ENCODE measurements around the gene BCL6B.
"Not testable (repeated sequence)": the region's sequence is repeated elsewhere in the genome, so short reads cannot be mapped to it uniquely, and the experiment has no call there.

BCL6B gene

GRCh38 chr17:7043497-7044198 lies 20.8 kb downstream of the BCL6B start, which contains the start of gene SLC16A11:
Gene SLC16A11, minus strand, starts transcription at chr17:7044092. Its CDS starts 579 bp downstream, at chr17:7043513.
- peak within 1 kb of the TSS; percentile 100 for H3K27ac ChIP-seq
- no peak for TF ChIP-seq CTCF (IDR thresholded peaks at IDR 0.05)
- no peak for TF ChIP-seq ZFX (IDR thresholded peaks at IDR 0.05; ENCODE audit: borderline replicate concordance)

- TF ChIP-seq ZFX (IDR thresholded peaks at IDR 0.05; ENCODE audit: borderline replicate concordance) (no peak), CTCF (IDR thresholded peaks at IDR 0.05) (peak; percentile 79)
- peak overlapping the region; percentile 100 for H3K27ac ChIP-seq
These were observed 22.8 kb downstream of the BCL6B start for GRCh38 chr17:7045492-7046126.

GRCh38 chr17:7046127-7046724 lies 23.4 kb downstream of the BCL6B start:
- H3K27ac ChIP-seq: peak overlapping the region; percentile 100
- peak; percentile 43 for TF ChIP-seq CTCF (IDR thresholded peaks at IDR 0.05)
- no peak for TF ChIP-seq ZFX (IDR thresholded peaks at IDR 0.05; ENCODE audit: borderline replicate concordance)

GRCh38 chr17:7046725-7047397 lies 24.0 kb downstream of the BCL6B start:
- H3K27ac ChIP-seq: peak overlapping the region; percentile 100

- TF ChIP-seq ZFX (IDR thresholded peaks at IDR 0.05; ENCODE audit: borderline replicate concordance) (no peak), CTCF (IDR thresholded peaks at IDR 0.05) (no peak)
- peak overlapping the region; percentile 100 for H3K27ac ChIP-seq
These were observed 24.7 kb downstream of the BCL6B start for GRCh38 chr17:7047566-7047965.

GRCh38 chr17:7048968-7049367 lies 26.1 kb downstream of the BCL6B start:
- no peak overlapping the region for H3K27ac ChIP-seq
- no peak for TF ChIP-seq CTCF (IDR thresholded peaks at IDR 0.05)
- TF ChIP-seq ZFX (IDR thresholded peaks at IDR 0.05; ENCODE audit: borderline replicate concordance): no peak

GRCh38 chr17:7050583-7050982 lies 27.7 kb downstream of the BCL6B start:
- not testable (repeated sequence) for H3K27ac ChIP-seq

- no peak overlapping the region for H3K27ac ChIP-seq
- TF ChIP-seq CTCF (IDR thresholded peaks at IDR 0.05) (no peak), ZFX (IDR thresholded peaks at IDR 0.05; ENCODE audit: borderline replicate concordance) (no peak)
These were observed 33.5 kb downstream of the BCL6B start for GRCh38 chr17:7056386-7056785.

Data from 22Rv1 (cell line).